ENCODE data around the gene MACF1.

MACF1 gene

GRCh38 chr1:39391691-39392679 is 187.5 kb downstream of the MACF1 start:
- DNase-seq (ENCODE audit: low spot score), result no peak
- Histone ChIP-seq H3K27ac (peak overlapping the region; percentile 67 to 86), H3K4me3 (peak overlapping the region; percentile 20)
- TF ChIP-seq, protein P1, sequence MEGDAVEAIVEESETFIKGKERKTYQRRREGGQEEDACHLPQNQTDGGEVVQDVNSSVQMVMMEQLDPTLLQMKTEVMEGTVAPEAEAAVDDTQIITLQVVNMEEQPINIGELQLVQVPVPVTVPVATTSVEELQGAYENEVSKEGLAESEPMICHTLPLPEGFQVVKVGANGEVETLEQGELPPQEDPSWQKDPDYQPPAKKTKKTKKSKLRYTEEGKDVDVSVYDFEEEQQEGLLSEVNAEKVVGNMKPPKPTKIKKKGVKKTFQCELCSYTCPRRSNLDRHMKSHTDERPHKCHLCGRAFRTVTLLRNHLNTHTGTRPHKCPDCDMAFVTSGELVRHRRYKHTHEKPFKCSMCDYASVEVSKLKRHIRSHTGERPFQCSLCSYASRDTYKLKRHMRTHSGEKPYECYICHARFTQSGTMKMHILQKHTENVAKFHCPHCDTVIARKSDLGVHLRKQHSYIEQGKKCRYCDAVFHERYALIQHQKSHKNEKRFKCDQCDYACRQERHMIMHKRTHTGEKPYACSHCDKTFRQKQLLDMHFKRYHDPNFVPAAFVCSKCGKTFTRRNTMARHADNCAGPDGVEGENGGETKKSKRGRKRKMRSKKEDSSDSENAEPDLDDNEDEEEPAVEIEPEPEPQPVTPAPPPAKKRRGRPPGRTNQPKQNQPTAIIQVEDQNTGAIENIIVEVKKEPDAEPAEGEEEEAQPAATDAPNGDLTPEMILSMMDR (IDR thresholded peaks at IDR 0.05), result no peak

DNA sequence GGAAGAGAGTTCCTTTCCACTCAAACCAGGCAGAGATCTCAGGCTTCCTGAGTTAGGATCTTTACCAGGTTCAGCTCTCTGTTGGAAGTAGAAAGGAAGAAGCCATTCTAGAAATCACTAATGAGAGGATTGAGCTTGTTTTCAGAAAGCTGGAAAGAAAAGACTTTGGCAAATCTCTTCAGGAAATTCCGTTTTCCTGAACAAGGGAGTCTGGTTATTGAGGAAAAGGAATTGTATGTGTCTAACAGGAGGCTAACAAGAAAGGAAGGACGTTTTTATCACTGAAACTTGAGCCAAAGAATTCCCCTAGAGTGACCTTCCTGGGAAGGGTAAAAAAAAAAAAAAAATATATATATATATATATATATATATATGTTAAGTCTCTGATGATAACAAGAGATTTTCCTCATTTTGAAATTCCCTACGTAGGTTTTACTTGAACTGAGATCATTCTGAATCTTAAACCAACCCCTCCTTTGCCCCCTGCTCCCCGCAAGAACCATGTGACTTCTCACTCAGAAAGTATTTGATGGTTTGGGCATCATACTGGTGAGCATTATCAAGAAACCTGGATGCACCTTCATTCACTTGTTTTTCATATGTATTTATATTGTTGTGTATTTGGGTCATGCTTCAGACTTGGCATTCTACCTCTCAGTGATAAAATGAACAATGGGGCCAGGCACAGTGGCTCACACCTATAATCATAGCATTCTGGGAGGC is 188.5 kb downstream of the MACF1 start:
- Histone ChIP-seq H3K4me3 (no peak overlapping the region), H3K27ac (peak overlapping the region; percentile 67 to 86)
- no peak for DNase-seq (ENCODE audit: low spot score)
- TF ChIP-seq, protein P1 (IDR thresholded peaks at IDR 0.05), result no peak

- Histone ChIP-seq H3K27ac (peak overlapping the region; percentile 67 to 83), H3K4me3 (no peak overlapping the region)
- TF ChIP-seq, protein P1 (IDR thresholded peaks at IDR 0.05), result no peak
- DNase-seq (ENCODE audit: low spot score), result no peak
Measured at GRCh38 chr1:39393645-39394044, 189.2 kb downstream of the MACF1 start.

- H3K4me3 ChIP-seq, result no peak overlapping the region
- TF ChIP-seq, protein P1 (IDR thresholded peaks at IDR 0.05), result no peak
- H3K27ac ChIP-seq, result peak overlapping the region; percentile 67 to 83
- DNase-seq (ENCODE audit: low spot score), result no peak
Measured at GRCh38 chr1:39394059-39394458, 189.6 kb downstream of the MACF1 start.

GRCh38 chr1:39394598-39394997 is 190.1 kb downstream of the MACF1 start:
- peak overlapping the region; percentile 67 to 83 for H3K27ac ChIP-seq
- TF ChIP-seq, protein P1 (IDR thresholded peaks at IDR 0.05), result no peak

GRCh38 chr1:39395357-39395831 is 190.9 kb downstream of the MACF1 start:
- Histone ChIP-seq H3K27ac (peak overlapping the region; percentile 67 to 83), H3K4me3 (peak overlapping the region; percentile 24)
- no peak for DNase-seq (ENCODE audit: low spot score)
- TF ChIP-seq, protein P1 (IDR thresholded peaks at IDR 0.05), result no peak

More at GRCh38 chr1:39394598-39394997, 190.1 kb downstream of the MACF1 start:
- H3K4me3 ChIP-seq, result peak overlapping the region; percentile 24
- no peak for DNase-seq (ENCODE audit: low spot score)
